Medulla oblongata (tissue), 1 donor: ENCODE results near the gene AFF2.

Experiments
- DNase-seq: peaks from one replicate; pipeline ENCODE4 v3.0.0-alpha.2; 2015; ENCODE audit errors: extremely low spot score

Gene AFF2

GRCh38 chrX:149006235-149006634 lies 505.8 kb downstream of the AFF2 start:
- DNase-seq: no peak

GRCh38 chrX:149007423-149007822 lies 507.0 kb downstream of the AFF2 start:
- no peak for DNase-seq

DNA sequence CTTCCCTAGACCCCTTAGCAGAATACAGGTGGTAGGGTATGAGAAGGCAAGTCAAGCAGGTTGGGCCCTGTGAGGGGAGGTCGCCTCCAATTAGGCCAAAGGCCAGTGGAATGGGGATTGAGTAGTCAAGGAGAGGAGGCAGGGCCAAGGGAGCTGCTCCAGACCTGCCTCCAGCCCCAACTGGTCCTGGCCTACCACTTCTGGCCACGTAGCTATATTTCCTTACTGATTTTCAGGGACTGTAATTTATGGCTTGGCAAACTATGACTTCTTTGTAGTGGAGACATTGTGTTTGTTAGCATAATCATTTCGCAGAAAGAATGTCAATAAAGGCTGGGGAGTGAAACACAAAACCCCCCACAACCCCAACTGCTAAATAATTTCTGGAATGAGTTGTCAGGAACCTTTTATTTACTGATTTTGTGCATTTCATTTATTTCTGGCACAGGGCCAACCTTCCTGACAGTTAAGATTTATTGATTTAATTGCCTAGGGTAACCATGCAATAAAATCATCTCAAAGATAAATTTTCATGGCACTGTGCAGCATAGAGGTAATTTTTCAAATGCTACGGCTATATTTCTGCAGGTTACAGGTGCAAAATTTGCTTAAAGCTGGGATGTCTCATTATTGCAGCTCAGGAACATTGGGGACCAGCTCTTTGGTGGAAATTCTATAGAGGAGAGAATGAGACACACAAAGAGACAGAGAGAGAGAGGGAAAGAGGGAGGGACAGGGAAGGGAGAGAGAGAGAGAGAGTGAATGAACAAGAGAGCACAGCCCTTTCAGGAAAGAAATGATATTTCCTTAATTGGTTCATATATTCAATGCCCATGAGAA lies 509.8 kb downstream of the AFF2 start:
- no peak for DNase-seq

- no peak for DNase-seq
These were observed 510.4 kb downstream of the AFF2 start for GRCh38 chrX:149010853-149011224.

DNA sequence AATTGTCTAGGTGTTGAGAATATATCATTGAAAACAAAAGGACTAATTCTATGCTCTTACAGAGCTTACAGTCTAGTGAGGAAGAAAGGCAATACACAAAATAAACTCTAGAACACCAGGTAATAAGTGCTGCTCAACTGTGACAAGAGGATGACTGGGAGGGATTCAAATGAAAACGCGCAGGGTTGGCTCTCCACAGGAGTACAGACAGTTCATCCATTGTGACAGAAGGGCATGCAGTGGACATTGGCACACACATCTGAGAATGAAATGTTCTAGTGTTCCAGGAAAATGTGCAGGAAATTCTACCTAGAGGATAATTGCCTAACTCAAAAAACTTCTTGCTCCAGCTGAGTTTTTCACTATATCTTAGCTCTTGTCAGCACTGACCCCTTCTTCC lies 512.7 kb downstream of the AFF2 start:
- DNase-seq: no peak

GRCh38 chrX:149021159-149021558 lies 520.7 kb downstream of the AFF2 start:
- DNase-seq: no peak

DNA sequence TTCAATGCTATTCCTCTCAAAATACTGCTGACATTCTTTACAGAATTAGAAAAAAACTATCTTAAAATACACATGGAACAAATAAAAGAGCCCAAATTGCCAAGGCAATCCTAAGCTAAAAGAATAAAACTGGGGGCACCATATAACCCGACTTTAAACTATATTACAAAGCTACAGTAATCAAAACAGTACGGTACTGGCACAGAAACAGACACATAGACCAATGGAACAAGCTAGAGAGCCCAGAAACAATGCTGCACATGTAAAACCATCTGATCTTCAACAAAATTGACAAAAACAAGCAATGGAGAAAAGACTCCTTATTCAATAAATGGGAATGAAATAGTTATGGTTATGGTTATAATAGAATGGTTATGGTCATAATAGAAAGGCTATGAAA lies 522.1 kb downstream of the AFF2 start:
- no peak for DNase-seq

DNA sequence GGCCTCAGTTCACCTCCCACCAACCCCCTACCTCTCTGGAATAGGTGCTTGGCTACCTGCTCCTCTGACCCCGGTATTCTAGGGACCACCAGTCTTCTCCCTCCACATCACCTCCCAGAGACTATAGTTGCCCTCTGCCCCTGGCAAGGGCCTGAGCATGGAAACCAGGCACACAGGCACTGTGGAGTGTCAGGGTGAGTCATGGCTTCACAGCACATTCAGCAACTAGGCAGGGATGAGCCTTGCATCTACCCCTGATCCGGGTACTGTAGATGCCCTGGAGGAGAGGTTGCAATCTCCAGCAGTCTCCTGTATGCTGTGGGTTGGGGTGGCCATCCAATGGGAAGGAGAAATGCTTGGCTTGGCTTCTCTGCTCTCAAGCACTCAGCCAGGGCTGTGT lies 532.0 kb downstream of the AFF2 start:
- DNase-seq: no peak

DNA sequence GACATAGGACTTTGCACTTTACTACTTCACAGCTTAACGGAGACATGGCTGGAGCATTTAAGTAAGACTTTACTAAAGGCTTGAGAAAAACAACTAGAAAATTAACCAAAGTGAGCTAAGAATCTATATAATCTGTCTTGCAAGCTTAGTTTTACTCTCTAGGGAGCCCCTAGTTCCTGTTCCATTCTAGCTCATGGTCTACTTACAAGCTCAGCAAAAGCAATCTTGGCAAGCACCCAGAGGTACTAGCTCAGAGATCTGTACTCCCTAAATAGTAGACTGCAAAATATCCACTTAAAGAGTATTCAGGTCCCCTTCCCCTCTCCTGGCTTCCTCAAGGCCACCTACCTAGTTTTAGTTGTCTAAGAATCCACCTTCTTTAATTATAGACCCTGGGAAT lies 535.7 kb downstream of the AFF2 start:
- peak; percentile 36 for DNase-seq

DNA sequence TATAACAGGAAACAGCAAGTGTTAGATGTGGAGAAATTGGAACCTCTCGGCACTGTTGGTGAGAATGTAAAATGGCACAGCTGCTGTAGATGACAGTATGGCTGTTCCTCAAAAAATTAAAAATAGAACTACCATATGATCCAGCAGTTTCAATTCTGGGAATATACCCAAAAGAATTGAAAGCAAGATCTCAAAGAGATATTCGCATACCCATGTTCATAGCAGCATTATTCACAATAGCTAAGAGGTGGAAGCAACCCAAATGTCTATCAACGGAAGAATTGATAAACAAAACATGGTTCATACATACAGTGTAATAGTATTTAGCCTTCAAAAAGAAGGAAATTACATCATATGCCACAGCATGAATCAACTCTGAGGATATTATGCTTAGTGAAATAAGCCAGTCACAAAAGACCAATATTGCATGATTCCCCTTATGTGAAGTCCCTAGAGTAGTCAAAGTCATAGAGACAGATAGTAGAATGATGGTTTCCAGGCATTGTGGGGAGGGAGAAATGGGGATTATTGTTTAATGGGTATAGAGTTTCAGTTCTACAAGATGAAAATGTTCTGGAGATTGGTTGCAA lies 537.0 kb downstream of the AFF2 start:
- no peak for DNase-seq

DNA sequence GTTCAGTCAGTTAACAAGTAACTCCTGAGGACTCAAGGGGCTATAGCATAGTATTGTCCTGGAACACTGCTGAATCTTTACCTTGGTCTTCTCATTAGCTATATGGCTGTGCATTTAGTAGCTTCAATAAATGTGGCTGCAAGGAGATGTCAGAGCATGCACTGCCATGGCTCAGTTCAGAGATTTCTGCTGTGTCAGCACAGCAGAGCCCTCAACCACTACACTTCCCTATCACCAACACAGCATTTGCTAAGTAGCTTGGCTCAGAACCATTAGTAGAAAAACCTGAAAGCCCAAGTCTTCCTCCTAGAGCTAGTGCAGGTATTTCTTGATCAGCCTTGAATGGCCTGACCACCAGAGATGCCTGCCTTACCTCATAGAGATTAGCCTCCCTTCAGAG lies 538.6 kb downstream of the AFF2 start:
- DNase-seq: peak; percentile 1

- no peak for DNase-seq
These were observed 540.6 kb downstream of the AFF2 start for GRCh38 chrX:149040873-149041535.

- DNase-seq: no peak
These were observed 543.0 kb downstream of the AFF2 start for GRCh38 chrX:149043401-149043800.

DNA sequence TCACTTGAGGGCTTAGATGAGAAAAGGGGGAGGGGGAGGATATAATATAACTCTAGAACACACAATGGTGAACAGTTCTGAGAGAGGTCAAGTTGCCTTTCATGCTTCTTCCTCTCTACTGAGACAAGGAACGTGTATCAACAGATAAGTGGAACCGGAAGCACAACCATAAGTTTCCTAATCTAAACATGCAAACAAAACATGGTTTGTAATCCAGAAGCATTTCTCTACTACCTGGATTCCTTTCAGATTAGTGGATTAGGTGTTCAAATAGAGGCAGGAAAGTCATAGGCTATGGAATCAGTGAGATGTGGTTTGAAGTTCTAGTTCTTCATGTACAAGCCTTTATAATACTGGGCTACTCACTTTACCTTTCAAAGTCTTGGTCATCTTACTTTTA lies 544.1 kb downstream of the AFF2 start:
- no peak for DNase-seq

DNA sequence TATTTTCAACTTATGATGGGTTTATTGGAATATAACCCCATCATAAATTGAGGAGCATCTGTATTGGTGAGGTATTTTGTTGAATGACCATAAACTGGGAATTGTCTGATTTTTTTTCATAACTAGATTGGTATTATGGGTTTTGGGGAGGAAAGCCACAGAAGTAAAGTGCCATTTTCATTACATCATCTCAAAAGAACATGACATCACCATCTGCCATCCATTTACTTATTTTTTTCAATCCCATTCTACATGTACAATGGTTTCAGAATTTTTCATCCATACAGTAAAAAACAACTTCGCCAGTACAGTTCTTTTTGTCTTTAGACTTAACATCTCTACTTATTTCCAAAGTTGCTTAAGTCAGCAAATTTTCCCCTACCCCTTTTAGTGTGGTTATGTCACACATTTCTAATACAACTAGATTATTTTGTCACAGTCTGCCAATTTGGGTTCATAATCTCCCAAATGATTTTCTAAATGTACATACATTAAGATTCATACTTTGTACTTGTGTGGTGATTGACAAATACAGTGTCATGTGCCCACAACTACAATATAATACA lies 545.3 kb downstream of the AFF2 start:
- no peak for DNase-seq
